Measurements from ENCODE around the gene THAP7.

DNA sequence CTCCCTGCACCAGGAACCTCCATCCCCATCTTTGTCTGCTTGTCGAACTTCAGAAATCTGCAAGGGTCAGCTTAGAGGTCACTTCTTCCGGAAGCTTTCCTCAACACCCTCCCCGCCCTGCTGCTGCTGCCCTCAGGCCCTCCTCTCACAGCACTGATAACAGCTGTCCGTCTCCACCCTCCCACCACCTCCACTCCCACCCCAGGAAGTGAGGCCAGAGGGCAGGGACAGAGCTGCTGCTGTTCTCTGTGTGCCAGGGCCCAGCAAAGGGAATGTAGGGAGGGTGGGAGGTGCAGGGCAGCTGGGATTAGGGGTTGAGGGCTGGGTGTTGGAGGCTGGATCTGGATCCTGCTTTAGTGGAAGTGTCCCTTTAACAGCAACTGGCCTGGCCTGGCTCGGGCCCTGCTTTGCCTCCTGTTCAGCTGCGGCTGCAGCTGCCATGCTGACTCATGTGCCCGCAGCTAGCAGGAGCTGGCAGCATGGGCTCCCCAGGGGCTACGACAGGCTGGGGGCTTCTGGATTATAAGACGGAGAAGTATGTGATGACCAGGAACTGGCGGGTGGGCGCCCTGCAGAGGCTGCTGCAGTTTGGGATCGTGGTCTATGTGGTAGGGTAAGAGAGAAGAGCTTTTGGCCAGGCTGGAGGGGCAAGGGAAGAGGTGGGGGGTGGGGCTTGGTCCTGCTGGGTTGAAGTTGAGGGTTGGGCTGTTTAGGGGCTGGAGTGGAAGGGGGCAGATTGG, 13.0 kb upstream of the THAP7 start, which contains the start of gene P2RX6:
- TF ChIP-seq, protein P1, sequence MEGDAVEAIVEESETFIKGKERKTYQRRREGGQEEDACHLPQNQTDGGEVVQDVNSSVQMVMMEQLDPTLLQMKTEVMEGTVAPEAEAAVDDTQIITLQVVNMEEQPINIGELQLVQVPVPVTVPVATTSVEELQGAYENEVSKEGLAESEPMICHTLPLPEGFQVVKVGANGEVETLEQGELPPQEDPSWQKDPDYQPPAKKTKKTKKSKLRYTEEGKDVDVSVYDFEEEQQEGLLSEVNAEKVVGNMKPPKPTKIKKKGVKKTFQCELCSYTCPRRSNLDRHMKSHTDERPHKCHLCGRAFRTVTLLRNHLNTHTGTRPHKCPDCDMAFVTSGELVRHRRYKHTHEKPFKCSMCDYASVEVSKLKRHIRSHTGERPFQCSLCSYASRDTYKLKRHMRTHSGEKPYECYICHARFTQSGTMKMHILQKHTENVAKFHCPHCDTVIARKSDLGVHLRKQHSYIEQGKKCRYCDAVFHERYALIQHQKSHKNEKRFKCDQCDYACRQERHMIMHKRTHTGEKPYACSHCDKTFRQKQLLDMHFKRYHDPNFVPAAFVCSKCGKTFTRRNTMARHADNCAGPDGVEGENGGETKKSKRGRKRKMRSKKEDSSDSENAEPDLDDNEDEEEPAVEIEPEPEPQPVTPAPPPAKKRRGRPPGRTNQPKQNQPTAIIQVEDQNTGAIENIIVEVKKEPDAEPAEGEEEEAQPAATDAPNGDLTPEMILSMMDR (IDR thresholded peaks at IDR 0.05; ENCODE audit: borderline replicate concordance, extremely low read depth, low read length, poor library complexity, severe bottlenecking) = no peak
- no peak for TF ChIP-seq EZH2 (IDR thresholded peaks at IDR 0.05; ENCODE audit: borderline replicate concordance, low read depth, low read length, severe bottlenecking)

All from DND-41 (cell line).